Caco-2 (cell line): ENCODE measurements around the gene FBXL15. TPM values are rescaled to one million over a fixed set of nuclear protein-coding genes. Genes with fewer than 3 reads are reported as not detected.

Source experiments
- BruUV-seq: library from RNA; stranded (reverse); fragments of 400-500 nt; replicated peaks from 2 replicates; lab custom pipeline; 2021; lab: Mats Ljungman, UMichigan
- CTCF ChIA-PET: fragments of 300-600 bp; sonication (Branson Sonifier 250); formaldehyde crosslinking; loops from one replicate; lab custom pipeline; 2022; ENCODE audit warnings: antibody characterized with exemption; lab: Charles Lee
- POLR2A ChIA-PET: fragments of 300-600 bp; sonication (Branson Sonifier 250); formaldehyde crosslinking; loops from one replicate; lab custom pipeline; 2022; ENCODE audit warnings: antibody characterized with exemption; lab: Charles Lee
- DNase-seq, 2 experiments: peaks; one replicate each; pipeline versions ENCODE4 v3.0.0 to v3.0.0-alpha.2; 2020 to 2022
- H3K27me3 ChIP-seq: replicated peaks from 2 replicates; pipeline ENCODE4 v1.6.0; 2011; ENCODE audit warnings: low read length; ENCODE audit not compliant: control insufficient read depth, insufficient read depth
- H3K36me3 ChIP-seq: 2 replicates; pipeline ENCODE4 v1.5.1; 2011; ENCODE audit warnings: low read length; ENCODE audit not compliant: control insufficient read depth, insufficient read depth
- H3K4me1 ChIP-seq: fragments of 250-450 bp; sonication (Bioruptor Pico); 2 replicates; pipeline ENCODE4 v1.5.1; 2020; ENCODE audit warnings: mild to moderate bottlenecking
- H3K4me3 ChIP-seq: 2 replicates; pipeline ENCODE4 v1.5.1; 2011; ENCODE audit warnings: low read depth, mild to moderate bottlenecking, control low read depth, low read length
- H3K9me3 ChIP-seq: fragments of 250-450 bp; sonication (Bioruptor Pico); 2 replicates; pipeline ENCODE4 v1.5.1; 2020; ENCODE audit warnings: mild to moderate bottlenecking, moderate library complexity
- H3K27ac Mint-ChIP-seq: one replicate; pipeline ENCODE4 v1.8.0; 2022; ENCODE audit warnings: mixed read lengths; ENCODE audit not compliant: unreplicated experiment
- H3K27me3 Mint-ChIP-seq: one replicate; pipeline ENCODE4 v1.8.0; 2022; ENCODE audit warnings: mixed read lengths; ENCODE audit not compliant: insufficient read depth, unreplicated experiment
- H3K36me3 Mint-ChIP-seq: one replicate; pipeline ENCODE4 v1.8.0; 2022; ENCODE audit warnings: mild to moderate bottlenecking, mixed read lengths; ENCODE audit not compliant: insufficient read depth, unreplicated experiment
- H3K4me1 Mint-ChIP-seq: one replicate; pipeline ENCODE4 v1.8.0; 2022; ENCODE audit warnings: low read depth, mixed read lengths; ENCODE audit not compliant: unreplicated experiment
- H3K4me3 Mint-ChIP-seq: one replicate; pipeline ENCODE4 v1.8.0; 2022; ENCODE audit warnings: mild to moderate bottlenecking, moderate library complexity, mixed read lengths; ENCODE audit not compliant: unreplicated experiment
- H3K9me3 Mint-ChIP-seq: one replicate; pipeline ENCODE4 v1.8.0; 2022; ENCODE audit warnings: mixed read lengths; ENCODE audit not compliant: unreplicated experiment
- intact Hi-C: fragments of 100-400 bp; cut with micrococcal nuclease; formaldehyde crosslinking; loops from one replicate; pipeline ENCODE4 v1.10.0; 2022; ENCODE audit not compliant: unreplicated experiment
- total RNA-seq: library from RNA; stranded (reverse); gene quantifications from 2 replicates; pipeline ENCODE4 v1.2.3, GENCODE V29; 2022
- TF ChIP-seq, protein P1 (sequence below), 2 experiments: fragments of 200-600 bp in 1 of 2; IDR thresholded peaks; 1 replicate in 1 of 2; 2 replicates in 1 of 2; pipeline versions ENCODE4 v1.5.1 to v1.8.0; 2011 to 2022; ENCODE audit warnings: antibody characterized with exemption in 1 of 2, control low read depth in 1 of 2, inconsistent platforms in 1 of 2, low read depth in 1 of 2, low read length in 1 of 2, mild to moderate bottlenecking in 1 of 2, moderate library complexity in 1 of 2; ENCODE audit not compliant: insufficient read depth in 1 of 2, severe bottlenecking in 1 of 2, unreplicated experiment in 1 of 2

FBXL15 gene
- total RNA-seq, 1 experiment from 2014 or later, result 7.9 TPM

DNA sequence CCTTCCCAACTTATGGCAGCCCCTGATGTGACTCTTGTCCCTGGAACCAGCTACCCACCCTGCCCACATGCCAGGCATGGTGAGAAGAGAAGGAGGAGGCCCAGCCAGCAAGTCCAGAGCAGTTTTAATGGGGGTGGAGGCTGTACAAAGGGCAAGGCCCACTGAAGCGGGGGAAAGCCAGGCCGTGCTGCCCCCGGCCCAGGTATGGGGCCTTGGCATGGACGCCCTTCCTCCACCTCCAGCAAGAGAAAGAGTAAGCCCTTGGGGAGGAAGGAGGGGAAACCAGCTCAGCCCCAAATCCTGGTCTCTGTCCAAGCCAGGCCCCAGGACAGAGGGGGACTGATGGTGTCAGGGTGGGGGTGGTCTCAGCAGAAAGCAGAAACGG, 18.1 kb upstream of the FBXL15 start:
- Mint-ChIP-seq H3K4me1 (peaks cover 24% of the 10 kb centered on the region), H3K9me3 (no peaks in the 10 kb centered on the region), H3K4me3 (no peak overlapping the region), H3K36me3 (peaks cover 29% of the 10 kb centered on the region), H3K27me3 (no peaks in the 10 kb centered on the region), H3K27ac (peak overlapping the region; percentile 80)
- DNase-seq, result no peak
- H3K4me3 ChIP-seq, result no peak overlapping the region
- no peaks in the 10 kb centered on the region for H3K27me3 ChIP-seq
- H3K9me3 ChIP-seq, result no peaks in the 10 kb centered on the region
- TF ChIP-seq, protein P1, sequence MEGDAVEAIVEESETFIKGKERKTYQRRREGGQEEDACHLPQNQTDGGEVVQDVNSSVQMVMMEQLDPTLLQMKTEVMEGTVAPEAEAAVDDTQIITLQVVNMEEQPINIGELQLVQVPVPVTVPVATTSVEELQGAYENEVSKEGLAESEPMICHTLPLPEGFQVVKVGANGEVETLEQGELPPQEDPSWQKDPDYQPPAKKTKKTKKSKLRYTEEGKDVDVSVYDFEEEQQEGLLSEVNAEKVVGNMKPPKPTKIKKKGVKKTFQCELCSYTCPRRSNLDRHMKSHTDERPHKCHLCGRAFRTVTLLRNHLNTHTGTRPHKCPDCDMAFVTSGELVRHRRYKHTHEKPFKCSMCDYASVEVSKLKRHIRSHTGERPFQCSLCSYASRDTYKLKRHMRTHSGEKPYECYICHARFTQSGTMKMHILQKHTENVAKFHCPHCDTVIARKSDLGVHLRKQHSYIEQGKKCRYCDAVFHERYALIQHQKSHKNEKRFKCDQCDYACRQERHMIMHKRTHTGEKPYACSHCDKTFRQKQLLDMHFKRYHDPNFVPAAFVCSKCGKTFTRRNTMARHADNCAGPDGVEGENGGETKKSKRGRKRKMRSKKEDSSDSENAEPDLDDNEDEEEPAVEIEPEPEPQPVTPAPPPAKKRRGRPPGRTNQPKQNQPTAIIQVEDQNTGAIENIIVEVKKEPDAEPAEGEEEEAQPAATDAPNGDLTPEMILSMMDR (IDR thresholded peaks at IDR 0.05; ENCODE audit: insufficient read depth in 1 of 2, low read depth in 1 of 2, low read length in 1 of 2, severe bottlenecking in 1 of 2, unreplicated experiment in 1 of 2), result no peak
- no peaks in the 10 kb centered on the region for H3K36me3 ChIP-seq
- no TSS peak for BruUV-seq
- peaks cover 26% of the 10 kb centered on the region for H3K4me1 ChIP-seq
- intact Hi-C loops, result loop anchor here (2.0 kb wide), 1 partner anchor 234 kb away; no protein-coding TSS in a partner anchor
- ChIA-PET CTCF (interaction anchor here (0.6 to 2.2 kb wide), 3 partner anchors 161 to 233 kb away, joined by 4 to 8 read pairs (median 5); partner anchors contain the start of genes ELOVL3 and PITX3), POLR2A (interaction anchor here (0.8 kb wide), 1 partner anchor 22 kb away, joined by 7 read pairs; no protein-coding TSS in a partner anchor)

DNA sequence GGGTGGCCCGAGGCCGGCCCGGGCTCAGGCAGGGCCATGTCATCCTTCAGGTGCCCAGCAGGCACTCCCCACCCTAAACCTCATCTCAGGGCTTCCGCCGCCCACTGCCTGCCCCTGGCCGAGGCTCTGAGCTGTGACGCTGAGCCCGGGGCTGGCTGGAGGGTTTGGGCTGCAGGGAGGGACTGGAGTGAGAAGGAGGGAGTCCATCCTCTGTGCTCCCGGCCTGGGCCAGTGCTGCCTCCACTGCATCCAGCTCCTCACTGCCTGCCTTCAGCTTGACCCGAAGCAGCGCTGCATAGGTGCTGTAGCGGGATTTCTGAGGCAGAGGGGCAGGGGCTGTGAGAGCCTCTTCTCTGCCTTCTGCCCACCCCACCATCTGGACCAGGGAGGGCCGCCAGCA, 17.5 kb upstream of the FBXL15 start:
- Mint-ChIP-seq H3K4me1 (peaks cover 24% of the 10 kb centered on the region), H3K36me3 (peaks cover 27% of the 10 kb centered on the region), H3K4me3 (no peak overlapping the region), H3K27ac (no peak overlapping the region), H3K9me3 (no peaks in the 10 kb centered on the region), H3K27me3 (peaks cover under 1% of the 10 kb centered on the region)
- ChIA-PET POLR2A (interaction anchor here (0.6 kb wide), 1 partner anchor 50 kb away, joined by 3 read pairs; no protein-coding TSS in a partner anchor), CTCF (interaction anchor here (0.6 to 2.2 kb wide), 12 partner anchors 8 to 251 kb away, joined by 3 to 20 read pairs (median 4); partner anchors contain the start of genes ACTR1A, ELOVL3, FBXL15 and GBF1)
- no peak for DNase-seq
- peaks cover 26% of the 10 kb centered on the region for H3K4me1 ChIP-seq
- no peaks in the 10 kb centered on the region for H3K9me3 ChIP-seq
- intact Hi-C loops, result loop anchor here (2.0 kb wide), 1 partner anchor 234 kb away; no protein-coding TSS in a partner anchor
- H3K27me3 ChIP-seq, result no peaks in the 10 kb centered on the region
- H3K4me3 ChIP-seq, result no peak overlapping the region
- TF ChIP-seq, protein P1 (IDR thresholded peaks at IDR 0.05; ENCODE audit: insufficient read depth in 1 of 2, low read depth in 1 of 2, low read length in 1 of 2, severe bottlenecking in 1 of 2, unreplicated experiment in 1 of 2), result no peak
- no TSS peak for BruUV-seq
- H3K36me3 ChIP-seq, result no peaks in the 10 kb centered on the region

DNA sequence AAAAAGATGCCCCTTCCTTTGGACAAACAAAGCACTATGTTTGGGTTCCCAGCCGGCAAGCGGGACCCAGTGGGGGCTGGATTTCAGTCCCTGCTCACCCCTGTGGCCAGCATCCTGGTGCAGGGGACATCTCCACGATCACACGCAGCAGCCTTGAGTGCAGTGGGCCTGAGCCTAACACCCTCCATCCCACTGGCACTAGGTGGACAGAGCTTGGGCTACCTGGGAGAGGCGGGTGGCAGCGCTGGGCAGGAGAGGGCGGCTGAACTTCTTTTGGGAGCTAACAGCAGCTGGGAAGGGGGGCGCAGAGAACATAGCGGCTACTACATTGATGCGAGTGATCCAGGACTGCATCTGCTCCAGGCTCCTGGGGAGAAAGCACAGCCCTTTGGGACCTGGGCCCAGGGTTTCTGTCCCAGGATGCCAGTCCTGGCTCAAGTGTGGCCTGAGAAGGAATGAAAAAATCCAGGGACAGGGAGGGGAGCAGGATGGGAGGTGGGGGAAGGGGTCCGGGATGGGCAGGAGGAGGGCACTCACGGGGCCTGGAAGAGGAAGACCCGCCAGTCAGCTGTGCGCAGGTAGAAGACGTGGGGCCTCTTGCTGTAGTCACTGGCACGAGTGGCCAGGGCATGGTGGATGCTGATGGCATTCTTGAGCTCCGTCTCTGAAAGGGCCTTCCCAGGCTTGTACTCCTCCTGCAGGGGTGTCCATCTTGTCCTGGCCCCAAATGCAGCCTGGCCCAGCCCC, 16.1 kb upstream of the FBXL15 start:
- intact Hi-C loops, result no loop called here
- DNase-seq, result no peak
- TF ChIP-seq, protein P1 (IDR thresholded peaks at IDR 0.05; ENCODE audit: insufficient read depth in 1 of 2, low read depth in 1 of 2, low read length in 1 of 2, severe bottlenecking in 1 of 2, unreplicated experiment in 1 of 2), result no peak
- BruUV-seq, result no TSS peak
- Histone ChIP-seq H3K27me3 (no peaks in the 10 kb centered on the region), H3K36me3 (no peaks in the 10 kb centered on the region), H3K9me3 (no peaks in the 10 kb centered on the region), H3K4me1 (peaks cover 26% of the 10 kb centered on the region), H3K4me3 (no peak overlapping the region)
- Mint-ChIP-seq H3K27me3 (peaks cover 6% of the 10 kb centered on the region), H3K27ac (no peak overlapping the region), H3K9me3 (no peaks in the 10 kb centered on the region), H3K4me1 (peaks cover 24% of the 10 kb centered on the region), H3K36me3 (peaks cover 17% of the 10 kb centered on the region), H3K4me3 (no peak overlapping the region)
- POLR2A ChIA-PET, result interaction anchor here (0.5 kb wide), 1 partner anchor 9 kb away, joined by 3 read pairs; the partner anchor contains the start of gene NFKB2
- CTCF ChIA-PET, result interaction anchor here (0.5 to 2.2 kb wide), 8 partner anchors 10 to 243 kb away, joined by 3 to 20 read pairs (median 6); partner anchors contain the start of genes ELOVL3 and NFKB2
